HG02943 (cell line): ENCODE data around the gene C1orf141.
"Not testable (repeated sequence)": the region's sequence is repeated elsewhere in the genome, so short reads cannot be mapped to it uniquely, and the experiment has no call there.

Experiments used
- ATAC-seq: cut with Tn5 transposase; IDR thresholded peaks from one replicate; pipeline ENCODE4 v1.9.1; 2021; ENCODE audit warnings: mild to moderate bottlenecking, low read depth, moderate library complexity; ENCODE audit not compliant: unreplicated experiment

C1orf141 gene

DNA sequence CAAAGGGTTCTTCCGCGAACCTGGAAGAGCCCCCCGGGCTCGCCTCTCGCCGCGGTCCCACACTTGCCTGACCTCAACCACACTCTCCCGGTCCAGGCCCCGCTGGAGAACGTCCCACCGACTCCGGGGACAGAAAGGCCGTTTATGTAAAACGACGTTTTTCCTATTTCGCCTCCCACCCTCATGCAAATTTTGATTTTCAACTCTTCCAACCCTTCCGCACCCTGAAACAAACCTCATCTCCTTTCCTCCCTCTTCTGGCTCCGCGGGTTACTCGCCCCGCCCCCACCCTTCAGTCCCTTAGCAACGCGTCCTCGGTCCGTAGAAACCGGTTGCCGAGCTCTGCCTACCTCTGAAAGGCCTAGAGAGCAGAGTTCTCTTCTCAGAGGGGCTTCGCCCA lies at the start of gene C1orf141:
Gene C1orf141 (minus strand): TSS at position 276 of the 400 bp plus-strand sequence. CDS start 7,730 bp downstream, outside the sequence.
- ATAC-seq, result no peak

DNA sequence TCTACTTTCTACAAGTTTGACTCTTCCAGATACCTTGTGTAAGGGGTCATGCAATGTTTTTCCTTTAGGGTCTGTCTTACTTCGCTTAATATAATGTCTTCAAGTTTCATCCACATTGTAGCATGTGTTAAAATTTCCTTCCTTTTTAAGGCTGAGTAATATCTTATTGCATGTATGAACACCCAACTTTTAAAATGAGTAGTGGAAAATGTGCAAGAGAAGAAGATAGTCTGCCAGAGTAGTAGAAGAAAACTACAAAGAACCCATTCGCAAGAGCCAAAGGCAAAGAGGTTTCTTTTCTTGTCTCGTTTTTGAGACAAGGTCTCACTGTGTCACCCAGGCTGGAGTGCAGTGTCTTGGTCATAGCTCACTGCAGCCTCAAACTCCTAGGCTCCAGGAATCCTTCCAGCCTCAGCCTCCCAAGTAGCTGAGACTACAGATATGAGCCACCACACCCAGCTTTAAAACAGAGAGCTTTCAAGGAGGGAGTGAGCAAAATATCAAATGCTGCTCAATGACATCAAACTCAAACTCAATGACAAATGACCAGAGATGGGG lies 40.8 kb upstream of the C1orf141 start:
- no peak for ATAC-seq

DNA sequence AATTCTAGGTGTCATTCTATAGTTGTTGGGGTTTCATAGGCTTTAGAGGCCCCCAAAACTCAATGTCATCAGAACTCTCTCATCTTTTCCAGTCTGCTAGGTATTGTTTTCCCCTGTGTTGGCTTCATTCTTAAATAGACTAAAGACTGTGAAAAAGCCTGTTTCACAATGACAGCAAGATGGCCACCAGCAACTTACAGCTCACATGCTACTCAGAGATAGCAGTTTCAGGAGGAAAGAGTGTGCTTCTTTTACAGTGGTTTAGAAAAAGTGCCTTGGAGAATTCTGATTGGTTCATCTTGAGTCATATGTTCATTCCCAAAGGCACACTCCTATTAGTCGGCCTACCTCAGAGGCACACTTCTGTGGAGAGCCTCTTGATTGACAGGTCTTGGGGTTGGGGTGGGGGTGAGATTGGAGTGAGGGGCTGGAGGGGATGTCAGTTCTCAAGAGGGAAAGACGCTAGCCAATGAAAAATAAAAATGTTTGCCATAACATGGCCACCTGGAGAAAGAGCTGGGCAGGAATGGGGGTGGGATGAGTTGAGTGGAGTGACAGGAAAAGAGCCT lies 40.0 kb upstream of the C1orf141 start:
- no peak for ATAC-seq

DNA sequence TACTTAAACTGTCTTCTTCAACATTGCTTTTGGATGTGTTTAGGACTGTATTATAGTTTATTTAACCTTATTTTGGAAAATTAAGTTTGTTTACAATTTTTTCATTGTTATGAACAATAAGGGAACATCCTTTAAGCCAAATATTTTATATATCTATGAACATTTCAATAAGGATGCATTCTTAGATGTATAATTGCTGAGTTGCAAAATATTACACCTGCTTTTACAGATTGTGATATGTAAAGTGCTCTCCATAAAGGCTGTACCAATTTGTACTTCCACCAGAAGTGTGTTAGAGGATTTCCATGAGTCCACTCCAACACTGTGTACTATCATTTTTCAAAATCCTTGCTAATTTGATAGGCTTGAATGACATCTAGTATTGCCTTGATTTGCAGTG lies 39.2 kb upstream of the C1orf141 start:
- ATAC-seq, result no peak

DNA sequence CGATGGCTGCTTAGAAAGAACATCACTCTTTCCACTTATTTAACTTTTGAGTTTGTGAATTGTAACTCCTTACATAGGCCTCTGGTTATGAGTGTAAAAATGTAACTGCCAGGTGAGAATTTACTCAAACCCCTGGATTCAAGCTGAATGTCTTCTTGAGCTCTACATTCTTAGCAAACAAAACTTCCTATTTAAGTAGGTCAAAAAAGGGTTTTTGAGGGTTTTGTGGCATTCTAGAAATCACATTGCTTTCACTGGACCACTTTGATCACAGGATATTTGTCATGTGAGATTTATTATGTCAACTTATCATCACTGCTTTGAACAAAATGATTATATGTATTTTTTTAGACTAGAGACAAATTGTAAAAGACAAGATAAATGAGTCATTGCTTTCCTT lies 37.2 kb upstream of the C1orf141 start:
- no peak for ATAC-seq

DNA sequence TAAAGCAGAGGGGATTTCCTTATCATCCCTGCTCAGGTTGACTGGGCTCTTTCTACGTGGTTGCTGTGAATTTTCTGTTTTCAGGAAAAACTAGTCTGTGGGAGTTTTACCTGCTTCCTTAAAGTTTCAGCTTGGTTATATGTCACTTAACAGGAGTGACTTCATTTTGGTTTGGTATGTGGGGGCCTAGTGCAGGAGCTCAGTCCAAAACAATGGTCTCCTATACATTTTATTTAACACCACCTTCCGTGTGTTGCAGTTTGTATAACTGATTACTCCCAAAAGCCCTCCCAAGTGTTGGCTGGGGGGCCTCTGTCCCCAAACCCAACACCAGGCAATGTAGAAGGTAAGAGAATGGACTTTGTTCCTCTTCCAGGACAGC lies 36.8 kb upstream of the C1orf141 start:
- no peak for ATAC-seq

DNA sequence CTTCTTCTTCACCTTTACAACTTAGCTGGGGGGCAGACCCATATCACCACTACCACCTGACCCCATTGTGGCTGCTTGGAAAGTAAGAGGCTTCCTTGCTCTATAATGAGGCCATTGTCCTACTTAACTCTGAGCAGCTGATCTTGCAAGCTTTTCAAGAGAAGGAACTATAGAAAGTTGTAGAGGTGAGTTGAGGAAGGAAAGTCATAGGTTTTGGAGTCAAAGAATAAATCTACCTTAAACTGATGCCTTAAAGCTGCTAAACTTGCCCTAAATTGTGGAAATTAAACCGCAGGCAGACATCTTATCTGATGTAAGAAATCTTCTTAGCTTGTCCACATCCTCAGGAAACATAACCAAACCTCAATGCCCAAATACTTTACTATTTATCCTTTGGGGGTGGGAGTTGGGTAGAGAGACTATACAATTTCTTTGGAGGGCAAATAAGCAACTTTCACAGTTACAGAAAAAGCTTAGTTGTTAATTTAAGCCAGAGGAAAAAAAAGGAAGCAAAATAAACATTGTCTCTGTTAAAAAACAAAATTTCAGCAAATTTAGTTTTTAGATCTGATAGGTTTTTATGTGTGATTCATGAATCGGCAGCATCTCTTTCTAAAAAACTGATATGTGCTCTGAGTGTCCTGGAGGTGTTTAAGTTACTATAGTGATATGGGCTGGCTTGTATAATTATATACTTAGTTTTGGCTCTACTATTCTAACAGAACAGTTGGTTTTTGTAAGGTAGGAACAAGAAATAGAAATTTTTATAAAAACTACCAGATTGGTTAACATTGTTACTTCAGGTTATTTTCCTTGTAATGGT lies 36.2 kb upstream of the C1orf141 start:
- ATAC-seq, result no peak

DNA sequence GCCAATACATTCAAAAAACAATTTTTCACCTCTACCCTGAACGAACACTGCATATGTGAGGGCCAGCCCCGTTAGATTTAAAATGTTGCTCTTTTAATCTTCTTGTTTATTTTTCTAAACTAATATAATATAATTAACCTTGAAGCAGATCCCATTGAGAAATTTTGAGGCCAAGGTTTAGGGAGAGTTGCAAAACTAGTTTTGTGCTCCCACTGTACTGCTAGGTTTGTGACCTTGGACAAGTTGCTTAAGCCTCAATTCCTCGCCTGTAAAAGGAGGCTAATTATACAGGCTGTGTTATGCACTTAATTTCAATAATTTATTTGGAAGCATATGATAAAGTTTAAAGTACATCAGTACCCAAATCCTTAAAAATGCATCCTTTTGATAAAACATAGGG lies 35.2 kb upstream of the C1orf141 start:
- ATAC-seq, result no peak

DNA sequence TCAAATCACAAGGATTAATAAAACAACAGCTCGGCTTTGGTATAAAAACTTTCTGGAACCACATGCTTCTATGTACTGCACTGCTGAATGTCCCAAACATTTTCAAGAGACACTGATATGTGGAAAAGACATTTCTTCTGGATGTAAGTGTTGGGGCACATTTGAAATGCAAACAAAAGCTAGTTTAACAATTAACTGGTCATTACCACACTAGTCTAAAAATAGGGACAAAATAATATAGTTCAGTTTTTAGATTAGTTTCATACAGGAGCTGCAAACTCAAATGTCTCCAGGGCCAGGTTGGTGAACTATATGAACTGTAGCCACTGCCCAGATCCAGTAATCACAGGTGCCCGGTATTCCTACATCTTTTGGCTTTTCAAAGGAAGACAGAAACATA lies 34.7 kb upstream of the C1orf141 start:
- ATAC-seq, result peak; percentile 53

DNA sequence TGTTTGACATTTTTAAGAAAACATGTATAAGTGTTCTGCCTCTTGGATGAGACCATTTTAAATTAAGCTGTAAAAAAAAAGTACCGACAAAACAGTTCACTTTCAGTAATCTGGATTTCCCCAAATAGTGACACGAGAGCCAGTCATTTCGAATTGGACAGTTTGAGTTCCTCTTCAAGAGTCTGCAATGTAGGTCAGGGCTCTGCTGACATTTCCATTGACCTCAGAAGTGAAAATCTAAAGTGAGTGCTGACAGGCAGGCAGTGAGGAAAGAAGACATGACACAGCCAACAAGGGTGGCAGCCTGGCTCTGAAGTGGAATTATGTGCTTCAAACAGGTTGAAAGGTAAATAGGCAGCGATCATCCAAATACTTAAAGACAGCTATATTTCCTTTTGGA lies 31.4 kb upstream of the C1orf141 start, which contains the start of gene IL23R:
Gene IL23R (plus strand): TSS at position 259 of the 400 bp plus-strand sequence. CDS start 1,667 bp downstream, outside the sequence.
- ATAC-seq, result peak; percentile 59

DNA sequence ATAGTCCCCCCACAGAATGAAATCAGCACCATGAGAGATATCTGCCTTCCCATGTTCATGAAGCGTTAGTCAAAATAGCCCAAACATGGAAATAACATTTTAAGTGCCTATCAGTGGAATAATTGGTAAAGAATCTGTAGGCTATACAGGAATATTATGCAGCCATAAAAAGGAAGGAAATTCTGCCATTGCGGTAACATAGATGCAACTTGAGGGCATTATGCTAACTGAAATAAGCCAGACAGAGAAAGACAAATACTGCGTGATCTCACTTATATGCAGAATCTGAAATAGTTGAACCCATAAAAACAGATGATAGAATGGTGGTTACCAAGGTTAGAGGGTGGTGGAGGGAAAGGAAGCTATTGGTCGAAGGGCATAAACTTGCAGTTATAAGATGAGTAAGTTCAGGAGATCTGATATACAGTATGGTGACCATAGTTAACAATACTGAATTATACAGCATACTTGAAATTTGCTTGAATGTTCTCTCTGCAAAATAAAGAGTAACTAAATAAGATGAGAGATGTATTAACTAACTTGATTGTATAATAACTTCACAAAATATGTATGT lies 30.8 kb upstream of the C1orf141 start:
- ATAC-seq, result no peak

DNA sequence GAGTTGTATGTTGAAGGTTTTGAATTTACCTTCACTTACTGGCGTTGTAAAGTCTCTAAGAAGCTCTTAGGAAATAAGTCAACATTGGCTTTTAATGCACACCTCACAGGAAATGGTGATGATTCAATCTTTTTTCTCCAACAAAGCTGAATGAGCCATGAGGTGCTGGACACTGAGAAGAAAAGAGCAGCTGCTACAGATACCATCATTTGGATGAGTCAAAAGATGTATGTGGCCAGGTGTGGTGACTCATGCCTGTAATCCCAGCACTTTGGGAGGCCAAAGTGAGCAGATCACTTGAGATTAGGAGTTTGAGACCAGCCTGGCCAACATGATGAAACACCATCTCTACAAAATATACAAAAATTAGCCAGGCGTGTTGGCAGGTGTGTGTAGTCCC lies 28.2 kb upstream of the C1orf141 start:
- ATAC-seq, result no peak

DNA sequence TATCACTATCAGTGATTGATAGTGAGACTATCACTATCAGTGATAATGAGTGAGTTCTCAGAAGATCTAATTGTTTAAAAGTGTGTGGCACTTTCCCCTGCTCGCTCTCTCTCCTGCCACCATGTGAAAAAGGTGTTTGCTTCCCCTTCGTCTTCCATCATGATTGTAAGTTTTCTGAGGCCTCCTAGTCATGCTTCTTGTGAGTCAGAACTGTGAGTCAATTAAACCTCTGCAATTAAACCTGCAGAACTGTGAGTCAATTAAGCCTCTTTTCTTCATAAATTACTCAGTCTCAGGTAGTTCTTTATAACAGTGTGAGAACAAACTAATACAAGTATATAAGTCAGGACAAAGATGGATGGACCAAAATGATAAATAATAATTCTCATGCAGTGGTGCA lies 24.5 kb upstream of the C1orf141 start:
- ATAC-seq, result no peak

DNA sequence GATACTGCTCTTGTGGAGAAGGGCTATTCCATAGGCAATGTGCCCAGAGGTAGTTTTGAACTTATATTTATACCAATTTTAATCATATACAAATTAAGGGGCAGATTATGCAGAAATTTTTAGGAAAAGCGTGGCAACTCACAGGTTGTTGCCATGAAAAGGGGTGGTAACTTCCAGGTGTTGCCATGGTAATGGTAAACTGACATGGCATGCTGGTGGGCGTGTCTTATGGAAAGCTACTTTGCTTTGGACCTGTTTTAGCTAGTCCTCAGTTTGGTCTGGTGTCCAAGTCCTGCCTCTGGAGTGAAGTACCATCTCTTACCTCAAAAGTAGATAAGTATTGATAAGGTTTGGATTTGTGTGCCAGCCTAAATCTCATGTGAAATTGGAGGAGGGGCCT lies 23.6 kb upstream of the C1orf141 start:
- no peak for ATAC-seq

DNA sequence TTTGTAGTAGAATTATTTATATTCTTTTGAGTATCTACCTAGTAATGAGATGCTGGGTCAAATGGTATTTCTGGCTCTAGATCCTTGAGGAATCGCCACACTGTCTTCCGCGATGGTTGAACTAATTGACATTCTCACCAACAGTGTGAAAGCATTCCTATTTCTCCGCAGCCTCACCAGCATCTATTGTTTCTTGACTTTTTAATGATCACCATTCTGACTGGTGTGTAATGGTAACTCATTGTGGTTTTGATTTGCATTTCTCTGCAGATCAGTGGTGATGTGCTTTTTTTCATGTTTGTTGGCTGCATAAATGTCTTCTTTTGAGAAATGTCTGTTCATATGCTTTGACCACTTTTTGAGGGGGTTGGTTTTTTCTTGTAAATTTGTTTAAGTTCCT lies 16.2 kb upstream of the C1orf141 start:
- ATAC-seq, result no peak

DNA sequence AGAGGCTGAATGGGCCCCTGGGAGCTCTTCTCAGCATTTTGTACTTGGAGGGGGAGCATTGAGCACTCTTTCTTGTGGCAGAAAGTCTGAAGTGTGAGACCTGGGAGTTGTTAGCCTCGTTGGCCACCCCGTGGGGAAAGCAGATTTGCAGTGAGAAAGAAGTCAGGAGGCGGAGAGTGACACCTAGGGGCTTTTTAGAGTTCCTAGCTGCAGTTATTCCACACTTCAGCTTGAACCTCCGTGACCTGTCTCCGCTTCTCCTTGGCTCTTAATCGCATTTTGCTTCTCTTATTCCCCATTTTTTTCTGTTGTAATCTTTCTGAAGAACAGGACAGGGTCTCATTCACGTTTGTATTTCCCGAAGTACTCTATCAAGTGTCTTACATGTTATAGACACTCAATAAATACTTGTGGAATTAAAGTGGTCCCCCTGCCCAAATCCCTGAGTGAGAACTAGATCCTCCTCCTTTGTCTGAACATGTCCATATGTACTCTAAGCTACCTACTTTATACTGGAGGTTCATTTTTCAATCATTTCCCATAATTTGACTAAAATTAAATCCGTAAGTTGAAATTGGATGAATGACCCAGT lies 14.5 kb upstream of the C1orf141 start:
- peak; percentile 92 for ATAC-seq

DNA sequence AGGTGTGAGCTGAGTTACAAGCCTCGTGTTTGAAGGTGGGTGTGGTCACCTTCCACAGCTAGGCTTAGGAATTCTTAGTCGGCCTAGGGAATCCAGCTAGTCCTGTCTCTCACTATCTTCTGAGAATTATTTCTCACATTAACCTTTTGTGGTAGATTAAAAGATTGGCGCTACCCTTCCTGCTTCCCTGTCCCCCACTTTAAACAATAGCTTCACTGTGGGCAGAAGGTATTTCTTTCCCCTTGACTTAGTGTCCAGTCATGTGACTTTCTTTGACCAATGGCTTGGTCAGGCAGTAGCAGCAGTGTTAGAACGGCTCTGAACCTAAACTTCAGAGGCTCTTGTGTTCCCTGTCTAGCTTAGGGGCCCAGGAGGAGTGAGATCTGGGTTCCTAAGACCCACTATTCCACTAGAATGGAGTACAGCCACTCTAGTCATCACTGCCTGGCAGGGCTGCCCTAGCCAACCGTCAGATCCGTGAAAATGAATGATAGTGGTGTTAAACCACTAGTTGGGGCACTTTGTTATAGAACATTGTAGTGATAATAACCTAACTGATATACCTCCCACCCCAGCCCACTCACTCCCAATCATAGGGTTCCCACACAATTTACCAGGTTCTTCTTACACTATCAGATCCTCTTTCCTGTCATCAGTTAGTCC lies 13.9 kb upstream of the C1orf141 start:
- peak; percentile 24 for ATAC-seq

DNA sequence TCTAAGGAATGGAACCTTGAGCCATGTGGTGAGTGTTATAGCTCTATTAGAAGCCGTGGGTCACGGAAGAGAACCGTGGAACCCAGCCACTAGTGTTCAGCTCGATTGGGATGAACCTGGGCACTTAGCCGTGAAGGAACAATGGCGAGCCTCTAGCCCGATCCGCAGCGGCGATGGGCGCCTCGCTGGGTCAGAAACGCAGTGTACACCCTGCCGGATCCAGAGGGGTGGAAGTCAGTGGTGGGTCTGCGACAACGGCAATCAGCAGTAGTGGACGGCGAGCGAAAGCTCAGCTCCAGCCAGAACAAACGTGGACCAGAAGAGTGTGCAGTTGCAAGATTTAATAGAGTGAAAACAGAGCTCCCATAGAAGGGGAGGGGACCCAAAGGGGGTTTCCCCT lies 13.2 kb upstream of the C1orf141 start:
- ATAC-seq, result not testable (repeated sequence)

DNA sequence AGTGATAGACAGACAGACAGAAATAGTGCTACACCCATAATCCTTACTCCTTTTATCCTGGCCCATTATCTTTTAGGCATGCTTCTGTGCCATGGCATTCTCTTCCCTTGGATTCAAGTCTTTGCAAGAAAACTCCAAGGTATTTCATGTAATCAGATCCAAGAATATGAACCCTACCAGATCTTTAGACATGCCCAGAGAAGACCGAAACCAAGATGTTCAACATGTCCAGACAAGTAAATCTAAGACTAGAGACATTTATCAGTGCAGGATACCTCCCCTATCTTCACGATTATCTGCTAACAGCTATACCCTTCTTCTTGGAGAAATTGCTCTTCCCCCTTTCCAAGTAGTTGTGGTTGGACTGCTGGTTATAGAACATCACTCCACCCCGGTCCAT lies 11.8 kb upstream of the C1orf141 start:
- ATAC-seq, result no peak

DNA sequence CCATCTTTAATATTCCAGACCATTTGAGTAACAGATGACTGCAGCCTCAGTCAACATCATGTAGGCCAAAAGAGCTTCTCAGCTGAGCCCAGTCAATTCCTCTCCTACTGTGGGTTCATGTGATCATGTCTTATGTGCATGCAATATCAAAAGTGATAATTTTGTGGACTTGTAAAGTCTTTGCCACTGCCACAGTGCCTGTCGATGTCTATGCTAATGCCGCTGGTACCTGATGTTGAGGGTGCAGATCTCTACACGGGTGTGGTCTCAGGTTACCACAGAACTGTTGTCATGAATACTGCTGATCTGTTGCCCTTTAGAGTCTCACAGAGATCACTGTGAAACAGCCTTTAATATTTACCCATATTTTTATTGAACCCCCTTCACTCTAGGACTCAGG lies 11.3 kb upstream of the C1orf141 start:
- ATAC-seq, result no peak

DNA sequence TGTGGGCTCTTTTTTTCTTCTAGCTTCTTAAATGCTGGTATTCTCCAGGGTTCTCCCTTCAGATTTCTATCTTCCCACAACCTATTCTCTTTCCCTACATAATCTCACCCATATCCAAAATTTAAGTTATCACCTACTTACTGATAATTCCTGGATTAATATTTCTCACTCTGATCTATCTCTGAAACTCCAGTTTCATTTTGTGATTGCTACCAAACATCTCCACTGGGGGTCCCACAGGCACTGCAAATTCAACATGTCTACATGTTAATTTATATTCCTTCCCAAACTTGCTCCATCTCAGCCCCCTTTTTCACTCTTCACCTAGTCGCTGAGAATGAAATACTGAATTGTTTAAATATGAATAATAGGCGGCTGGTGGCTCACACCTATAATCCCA lies 9.9 kb upstream of the C1orf141 start:
- ATAC-seq, result no peak
